GM12874 (cell line): ENCODE measurements around the gene TBC1D2.

Experiments used
- TF ChIP-seq, protein P1 (sequence below): IDR thresholded peaks from 2 replicates; pipeline ENCODE4 v1.5.1; 2011; ENCODE audit warnings: low read depth, mild to moderate bottlenecking, control low read depth, low read length, moderate library complexity; ENCODE audit not compliant: insufficient read depth

The TBC1D2 gene

DNA sequence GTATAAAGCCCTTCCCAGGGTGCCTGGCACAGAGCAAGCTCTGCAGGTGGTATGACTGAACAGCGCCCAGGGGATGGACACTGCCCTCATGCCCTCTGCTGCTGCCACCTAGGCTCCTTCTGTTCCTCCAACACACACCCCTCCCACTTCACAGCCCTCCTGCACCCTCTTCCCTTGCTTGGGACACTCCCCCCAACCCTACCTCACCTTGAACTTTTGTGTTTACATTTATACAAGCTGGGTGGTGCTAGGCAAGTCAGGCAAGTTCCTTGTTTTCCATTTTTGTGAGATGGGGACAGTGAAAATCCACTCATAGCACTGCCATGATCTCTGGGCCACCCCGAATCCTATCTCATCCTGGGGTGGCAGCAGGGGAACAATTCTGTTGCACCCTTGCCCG lies 44.2 kb downstream of the TBC1D2 start:
- TF ChIP-seq, protein P1, sequence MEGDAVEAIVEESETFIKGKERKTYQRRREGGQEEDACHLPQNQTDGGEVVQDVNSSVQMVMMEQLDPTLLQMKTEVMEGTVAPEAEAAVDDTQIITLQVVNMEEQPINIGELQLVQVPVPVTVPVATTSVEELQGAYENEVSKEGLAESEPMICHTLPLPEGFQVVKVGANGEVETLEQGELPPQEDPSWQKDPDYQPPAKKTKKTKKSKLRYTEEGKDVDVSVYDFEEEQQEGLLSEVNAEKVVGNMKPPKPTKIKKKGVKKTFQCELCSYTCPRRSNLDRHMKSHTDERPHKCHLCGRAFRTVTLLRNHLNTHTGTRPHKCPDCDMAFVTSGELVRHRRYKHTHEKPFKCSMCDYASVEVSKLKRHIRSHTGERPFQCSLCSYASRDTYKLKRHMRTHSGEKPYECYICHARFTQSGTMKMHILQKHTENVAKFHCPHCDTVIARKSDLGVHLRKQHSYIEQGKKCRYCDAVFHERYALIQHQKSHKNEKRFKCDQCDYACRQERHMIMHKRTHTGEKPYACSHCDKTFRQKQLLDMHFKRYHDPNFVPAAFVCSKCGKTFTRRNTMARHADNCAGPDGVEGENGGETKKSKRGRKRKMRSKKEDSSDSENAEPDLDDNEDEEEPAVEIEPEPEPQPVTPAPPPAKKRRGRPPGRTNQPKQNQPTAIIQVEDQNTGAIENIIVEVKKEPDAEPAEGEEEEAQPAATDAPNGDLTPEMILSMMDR, result no peak

DNA sequence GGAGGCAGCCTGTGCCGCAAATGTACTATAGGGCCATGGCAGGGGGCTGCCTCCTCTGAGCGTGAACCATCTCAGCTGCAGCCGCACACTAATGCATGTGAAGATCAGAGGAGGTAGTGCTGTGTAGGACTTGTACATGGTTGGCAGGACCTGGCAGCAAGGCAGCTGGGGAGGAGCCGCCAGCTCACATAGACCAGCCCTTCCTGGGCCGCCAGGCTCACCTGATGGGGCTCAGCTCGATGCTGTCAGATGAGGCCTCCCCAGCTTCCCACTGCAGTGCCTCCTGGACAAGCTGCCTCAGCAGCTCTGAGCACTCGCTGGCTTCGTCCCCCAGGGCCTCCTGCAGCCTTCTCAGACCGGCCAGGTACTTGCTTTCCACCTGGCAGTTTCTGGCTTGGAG lies 45.0 kb downstream of the TBC1D2 start:
- TF ChIP-seq, protein P1, result no peak

DNA sequence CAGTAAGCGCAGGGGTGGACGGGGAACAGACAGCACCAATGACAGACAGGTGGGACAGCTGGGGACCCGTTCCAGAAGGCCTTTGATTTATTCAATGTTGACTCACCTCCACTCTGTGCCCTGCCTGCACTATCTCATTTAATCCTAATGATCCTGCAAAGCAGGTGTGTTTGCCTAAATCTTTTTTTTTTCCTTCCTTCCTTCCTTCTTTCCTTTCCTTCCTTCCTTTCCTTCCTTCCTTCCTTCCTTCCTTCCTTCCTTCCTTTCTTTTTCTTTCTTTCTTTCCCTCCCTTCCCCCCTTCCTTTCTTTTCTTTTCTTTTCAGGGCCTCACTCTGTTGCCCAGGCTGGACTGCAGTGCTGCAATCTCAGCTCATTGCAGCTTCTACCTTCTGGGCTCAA lies 45.9 kb downstream of the TBC1D2 start:
- TF ChIP-seq, protein P1, result no peak

DNA sequence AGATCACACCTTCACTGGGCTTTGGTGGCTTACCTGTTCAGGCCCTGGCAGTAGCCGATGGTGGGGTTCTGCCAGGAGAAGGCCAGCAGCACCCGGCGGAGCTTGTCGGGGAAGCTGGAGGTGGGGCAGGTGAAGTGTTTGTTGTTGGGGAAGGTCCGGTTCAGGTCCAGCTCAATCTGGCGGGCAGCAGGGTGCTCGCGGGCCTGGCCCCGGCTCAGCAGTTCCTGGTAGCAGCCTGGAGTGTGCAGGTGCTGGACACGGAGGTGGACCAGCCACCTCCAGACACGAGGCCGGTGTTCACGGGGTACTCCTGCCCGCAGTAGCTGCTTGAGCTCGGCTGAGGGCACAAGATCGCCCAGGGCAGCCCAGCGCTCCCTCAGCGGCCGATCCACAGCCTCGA lies 46.8 kb downstream of the TBC1D2 start:
- TF ChIP-seq, protein P1, result no peak

DNA sequence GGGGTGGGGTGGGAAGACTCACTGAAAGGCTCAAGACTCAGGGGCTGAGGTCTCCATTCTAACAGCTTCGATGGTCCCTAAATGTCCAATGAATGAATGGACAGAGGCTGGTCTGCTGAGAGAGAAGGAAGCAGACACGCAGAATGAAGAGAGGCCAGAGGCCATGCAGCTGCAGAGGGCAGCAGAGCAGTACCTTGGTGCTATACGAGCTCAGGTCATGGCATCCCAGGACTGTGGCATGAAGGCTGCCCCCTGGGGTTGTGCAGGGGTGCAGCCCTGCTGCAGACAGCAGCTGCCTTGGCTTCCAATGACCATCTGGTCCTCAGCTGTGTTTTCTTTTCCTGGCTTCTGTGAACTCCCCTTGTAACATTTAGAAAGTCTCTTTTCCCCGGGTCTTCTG lies 47.8 kb downstream of the TBC1D2 start:
- TF ChIP-seq, protein P1, result no peak

DNA sequence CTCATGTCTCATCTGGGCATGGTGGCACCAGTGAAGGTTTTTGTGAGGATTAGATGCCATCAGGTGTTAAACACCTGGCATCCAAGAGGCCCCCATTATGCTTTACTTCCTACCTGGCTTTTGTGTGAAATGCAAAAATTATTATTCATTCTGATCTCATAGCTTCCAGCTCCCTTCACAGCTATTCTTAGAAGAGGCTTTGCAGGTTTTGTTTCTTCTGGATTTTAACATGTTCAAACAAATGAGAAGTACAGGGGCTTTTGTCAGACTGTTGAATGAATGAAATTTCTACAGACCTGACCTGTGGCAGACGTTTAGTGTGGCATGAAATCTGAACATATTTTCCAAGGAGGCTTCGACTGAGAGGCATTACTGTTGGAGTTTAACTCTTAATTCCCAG lies 48.7 kb downstream of the TBC1D2 start:
- TF ChIP-seq, protein P1, result no peak

DNA sequence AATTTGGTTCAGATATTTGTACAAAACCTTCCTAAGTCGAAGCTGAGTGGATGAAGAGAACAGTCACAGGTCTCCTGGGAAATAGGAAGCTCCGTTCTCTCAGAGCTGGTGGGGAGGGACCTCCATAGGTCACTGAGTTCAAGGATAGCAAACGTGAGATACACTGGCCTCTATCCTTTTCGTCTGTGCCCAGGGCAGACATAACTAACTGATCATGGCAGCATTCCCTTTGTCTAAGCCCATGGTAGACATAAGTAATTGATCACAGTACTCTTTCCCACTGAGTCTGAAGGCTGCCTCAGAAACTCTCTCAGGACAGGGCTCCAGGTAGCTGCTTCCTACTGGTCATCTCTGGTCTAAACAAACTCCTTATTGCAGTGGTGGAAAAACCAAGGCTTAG lies 50.8 kb downstream of the TBC1D2 start:
- TF ChIP-seq, protein P1, result no peak

DNA sequence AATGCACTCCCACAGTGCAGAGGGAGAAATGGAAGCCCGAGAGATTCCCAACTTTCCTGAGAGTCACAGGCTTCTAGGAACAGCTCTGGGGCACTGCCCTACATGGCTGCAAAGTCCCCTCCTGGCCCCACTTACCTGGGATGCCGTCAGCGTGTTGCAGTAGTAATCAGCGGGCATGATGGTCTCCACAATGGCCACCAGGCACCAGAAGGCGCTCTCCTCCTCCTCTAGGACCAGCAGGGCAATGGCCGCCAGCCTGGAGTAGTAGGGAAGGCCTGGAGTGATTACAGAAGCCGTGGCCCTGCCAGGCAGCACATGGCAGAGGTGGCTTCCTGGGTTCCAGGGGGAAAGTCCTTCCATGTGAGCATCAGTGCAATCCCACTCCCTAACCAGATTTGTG lies 52.3 kb downstream of the TBC1D2 start:
- TF ChIP-seq, protein P1, result no peak
